VCaP (cell line): ENCODE data around the gene KISS1R.

Experiments used
- H3K27ac ChIP-seq: fragments of 450-650 bp; 2 replicates; pipeline ENCODE4 v1.5.1; 2017
- CTCF ChIP-seq: fragments of 450-650 bp; conservative IDR thresholded peaks from 2 replicates; pipeline ENCODE4 v1.5.1; 2017; ENCODE audit warnings: mild to moderate bottlenecking, moderate library complexity

The KISS1R gene

GRCh38 chr19:943551-944170, 26.5 kb downstream of the KISS1R start:
- no peak for TF ChIP-seq CTCF
- H3K27ac ChIP-seq = no peak overlapping the region

- no peak for TF ChIP-seq CTCF
- no peak overlapping the region for H3K27ac ChIP-seq
Observed at GRCh38 chr19:944171-944567, 27.0 kb downstream of the KISS1R start.

GRCh38 chr19:944663-945241, 27.6 kb downstream of the KISS1R start:
- TF ChIP-seq CTCF = no peak
- 0 out of 2 replicates have a peak overlapping the region, but pooled peaks have one; percentile 8 for H3K27ac ChIP-seq

GRCh38 chr19:945401-946252, 28.5 kb downstream of the KISS1R start:
- TF ChIP-seq CTCF = no peak
- H3K27ac ChIP-seq = no peak overlapping the region

- TF ChIP-seq CTCF = no peak
- no peak overlapping the region for H3K27ac ChIP-seq
Observed at GRCh38 chr19:947090-947706, 30.1 kb downstream of the KISS1R start.

GRCh38 chr19:947707-948539, 30.8 kb downstream of the KISS1R start:
- H3K27ac ChIP-seq = no peak overlapping the region
- no peak for TF ChIP-seq CTCF
